NCI-H2107 treated with DMSO at 0.1 percent for 48 hours (cell line): ENCODE measurements around the gene AOPEP.
"Not testable (repeated sequence)": the region's sequence is repeated elsewhere in the genome, so short reads cannot be mapped to it uniquely, and the experiment has no call there.

Source experiments
- DNase-seq: peaks from one replicate; lab custom pipeline; 2025; ENCODE audit not compliant: unreplicated experiment; lab: John Stamatoyannopoulos, UW

AOPEP gene

DNA sequence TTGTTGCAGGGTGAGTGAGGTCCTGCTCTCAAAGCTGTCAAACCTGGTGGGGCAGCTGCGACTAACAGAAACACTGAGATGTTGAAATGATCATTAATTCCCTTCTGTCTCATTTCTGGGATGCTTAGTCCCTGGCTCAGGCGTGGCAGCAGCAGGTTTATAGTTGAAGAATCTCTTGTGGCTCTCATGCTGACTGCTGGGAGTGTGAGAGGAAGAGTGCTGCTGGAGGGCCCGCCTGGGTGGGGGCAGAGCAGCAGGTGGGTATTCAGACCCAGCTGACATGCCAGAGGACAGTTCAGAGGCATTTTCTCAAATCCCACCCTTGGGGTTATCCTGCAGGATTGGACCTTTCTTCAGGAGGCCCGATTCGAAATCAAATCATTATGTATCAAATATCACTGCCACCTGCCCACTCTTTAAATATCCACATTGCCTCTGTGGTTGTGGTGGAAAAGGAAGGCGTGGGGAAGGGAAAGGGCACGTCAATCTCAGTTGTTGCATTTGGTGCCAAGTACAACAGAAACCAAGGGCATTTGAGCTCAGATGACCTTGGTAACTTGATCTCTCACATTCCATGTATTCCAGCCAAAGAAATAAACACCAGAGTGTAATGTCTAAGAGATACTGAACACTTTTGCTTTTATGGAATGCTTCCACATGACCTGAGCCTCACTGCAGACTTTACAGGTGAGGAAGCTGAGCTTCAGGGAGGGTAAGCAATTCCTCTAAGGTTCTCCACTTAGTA is 224.3 kb downstream of the AOPEP start:
- DNase-seq: peak; percentile 41

DNA sequence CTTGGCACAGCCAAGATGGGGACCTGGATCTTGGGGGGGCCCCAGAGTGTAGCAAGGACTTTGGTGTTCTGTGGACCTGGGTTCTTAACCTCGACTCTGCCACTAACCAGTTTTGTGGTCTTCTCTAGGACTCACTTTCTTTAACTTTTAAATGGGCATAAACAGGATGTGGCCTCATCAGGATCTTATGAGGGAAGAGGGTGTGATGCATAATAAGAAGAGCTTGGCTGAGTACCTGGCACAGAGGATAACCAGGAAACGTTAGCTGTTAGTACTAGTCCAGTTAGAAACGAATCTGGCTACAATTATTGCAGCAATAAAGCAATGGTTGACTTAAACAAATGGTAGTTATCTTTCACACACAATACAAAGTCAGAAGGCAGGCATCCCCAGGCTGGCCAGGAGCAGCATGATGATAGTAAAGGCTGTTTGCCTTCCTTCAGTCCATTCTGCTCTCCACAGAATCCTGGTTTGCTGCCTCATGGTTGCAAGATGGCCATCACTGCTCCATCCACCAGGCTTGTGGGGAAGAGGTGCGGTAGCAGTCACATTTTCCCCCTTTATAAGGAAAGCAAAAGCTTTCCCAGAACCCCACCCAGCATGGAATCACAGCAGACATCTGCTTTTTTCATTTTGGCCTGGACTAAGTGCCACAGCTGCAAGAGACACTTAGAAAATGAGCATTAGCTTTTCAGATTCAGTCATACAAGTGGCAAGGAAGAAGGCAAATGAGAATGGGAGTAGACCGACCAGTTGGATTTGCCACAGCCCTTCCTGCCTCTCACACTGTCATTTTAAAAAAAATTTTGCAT is 225.0 kb downstream of the AOPEP start:
- DNase-seq: no peak

DNA sequence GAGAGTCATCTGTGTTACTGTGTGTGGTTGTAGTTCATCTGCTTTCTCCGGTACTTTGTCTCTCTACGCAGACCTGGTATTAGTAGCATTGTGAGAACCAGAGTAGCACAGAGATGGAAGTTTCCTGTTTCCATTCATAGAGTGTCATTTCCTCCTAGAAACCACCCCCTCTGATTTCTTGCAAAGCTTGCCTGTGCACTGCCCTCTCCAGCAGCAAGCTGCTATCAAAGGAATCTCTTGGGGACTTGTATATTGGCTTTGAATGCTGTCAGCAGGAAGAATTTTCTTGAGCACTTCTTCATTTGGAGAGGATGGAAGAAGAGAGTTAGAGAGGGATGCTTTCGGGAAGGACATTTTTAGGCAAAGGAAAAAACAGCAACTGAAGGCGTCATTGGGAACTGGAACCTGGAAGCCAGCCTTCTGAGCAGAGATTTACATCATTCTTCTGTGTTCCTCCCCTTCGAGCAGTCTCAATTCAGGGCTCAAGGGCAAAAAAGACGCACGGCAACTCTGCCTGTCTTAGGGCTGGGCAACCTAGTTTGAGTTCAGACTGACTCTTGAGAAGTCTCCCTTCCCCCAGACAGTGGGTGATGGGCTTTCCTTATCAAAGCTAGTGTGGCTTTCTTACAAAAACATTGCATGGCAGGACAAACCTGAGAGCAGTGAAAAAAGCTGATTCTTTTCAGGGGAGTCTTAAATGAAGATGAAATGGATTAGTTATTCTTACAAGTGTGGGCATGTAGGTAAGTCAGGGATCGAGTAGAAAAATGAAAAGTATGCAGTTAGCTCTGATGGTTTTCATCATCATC is 226.3 kb downstream of the AOPEP start:
- DNase-seq: no peak

DNA sequence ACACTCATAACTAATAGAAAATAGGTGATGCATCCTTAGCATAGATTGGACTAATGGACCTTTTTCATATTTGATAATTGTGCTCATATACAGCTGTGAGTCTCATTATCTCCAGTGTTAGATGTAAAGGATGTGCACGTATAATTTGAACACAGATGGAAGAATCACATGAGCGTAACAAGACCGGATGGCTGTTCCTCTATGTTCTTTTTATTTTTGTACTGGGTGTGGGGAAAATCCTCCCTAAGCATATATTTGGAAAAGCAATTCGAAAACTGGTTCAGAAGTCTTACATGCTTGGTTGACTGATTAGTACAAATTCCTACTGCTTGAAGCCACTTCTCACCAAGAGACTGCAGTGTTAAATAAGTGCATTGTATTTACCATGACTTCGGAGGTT is 230.2 kb downstream of the AOPEP start:
- no peak for DNase-seq

DNA sequence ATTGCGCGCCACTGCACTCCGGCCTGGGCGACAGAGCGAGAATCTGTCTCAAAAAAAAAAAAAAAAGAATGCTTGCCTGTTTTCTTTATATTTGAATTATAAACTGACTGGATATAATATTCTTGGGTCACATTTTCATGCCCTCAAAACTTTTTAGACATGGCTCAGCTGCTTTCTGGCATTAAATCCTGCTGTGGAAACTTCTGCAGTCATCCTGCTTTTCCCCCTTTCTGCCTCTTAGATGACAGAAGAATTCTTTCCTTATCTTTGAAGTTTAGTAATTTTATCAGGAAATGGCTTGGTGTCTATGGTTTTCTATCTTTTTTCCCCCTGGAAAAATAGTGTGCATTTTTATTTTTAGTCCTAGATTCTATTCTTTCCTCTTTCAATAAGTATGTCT is 234.5 kb downstream of the AOPEP start:
- DNase-seq: no peak

DNA sequence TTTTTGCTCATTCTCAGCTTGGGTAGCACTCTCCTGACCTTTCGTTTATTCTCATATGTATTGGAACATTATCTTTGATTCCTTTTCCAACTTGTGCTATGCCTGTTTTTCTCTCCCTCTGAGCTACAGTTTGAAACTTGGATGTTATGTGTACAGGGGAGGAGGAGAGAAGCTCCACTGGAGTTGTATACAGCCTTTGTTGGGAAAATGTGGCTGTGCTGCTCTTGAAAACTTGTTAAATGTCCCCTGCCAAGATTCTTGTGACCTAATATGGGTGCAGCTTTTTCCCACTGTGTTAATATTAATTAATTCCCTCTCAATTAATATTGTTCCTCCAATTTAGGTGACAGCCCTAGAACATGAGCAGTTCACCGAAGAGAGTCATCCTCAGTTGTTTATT is 235.4 kb downstream of the AOPEP start:
- no peak for DNase-seq

DNA sequence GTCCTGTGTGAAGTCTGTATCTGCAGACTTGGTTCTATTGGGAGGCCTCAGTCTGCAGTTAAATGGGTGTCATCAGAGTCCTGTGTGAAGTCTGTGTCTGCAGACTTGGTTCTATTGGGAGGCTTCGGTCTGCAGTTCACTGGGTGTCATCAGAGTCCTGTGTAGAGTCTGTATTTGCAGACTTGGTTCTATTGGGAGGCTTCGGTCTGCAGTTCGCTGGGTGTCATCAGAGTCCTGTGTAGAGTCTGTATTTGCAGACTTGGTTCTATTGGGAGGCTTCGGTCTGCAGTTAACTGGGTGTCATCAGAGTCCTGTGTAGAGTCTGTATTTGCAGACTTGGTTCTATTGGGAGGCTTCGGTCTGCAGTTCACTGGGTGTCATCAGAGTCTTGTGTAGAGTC is 239.1 kb downstream of the AOPEP start:
- DNase-seq: not testable (repeated sequence)

DNA sequence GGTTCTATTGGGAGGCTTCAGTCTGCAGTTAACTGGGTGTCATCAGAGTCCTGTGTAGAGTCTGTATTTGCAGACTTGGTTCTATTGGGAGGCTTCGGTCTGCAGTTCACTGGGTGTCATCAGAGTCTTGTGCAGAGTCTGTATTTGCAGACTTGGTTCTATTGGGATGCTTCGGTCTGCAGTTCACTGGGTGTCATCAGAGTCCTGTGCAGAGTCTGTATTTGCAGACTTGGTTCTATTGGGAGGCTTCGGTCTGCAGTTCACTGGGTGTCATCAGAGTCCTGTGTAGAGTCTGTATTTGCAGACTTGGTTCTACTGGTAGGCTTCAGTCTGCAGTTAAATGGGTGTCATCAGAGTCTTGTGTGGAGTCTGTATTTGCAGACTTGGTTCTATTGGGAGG is 239.5 kb downstream of the AOPEP start:
- not testable (repeated sequence) for DNase-seq

DNA sequence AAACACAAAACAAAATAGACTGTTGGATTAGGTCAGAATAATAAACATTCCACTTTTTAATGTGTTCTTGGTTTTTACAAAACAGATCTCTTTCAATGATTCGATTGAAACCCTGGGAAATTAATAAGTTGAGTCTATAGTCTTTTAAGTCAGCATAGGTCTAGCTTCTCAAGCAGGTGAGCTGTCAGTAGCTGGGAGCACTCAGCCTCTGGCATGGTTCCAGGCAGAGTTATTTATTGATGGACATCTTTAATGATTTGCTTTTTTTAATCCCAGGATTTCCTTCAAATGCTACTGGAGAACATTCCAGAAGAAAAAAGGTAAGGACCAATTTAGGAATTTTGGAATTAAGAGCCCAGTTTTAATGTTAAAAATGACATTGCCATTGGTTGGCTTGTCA is 241.0 kb downstream of the AOPEP start:
- no peak for DNase-seq

DNA sequence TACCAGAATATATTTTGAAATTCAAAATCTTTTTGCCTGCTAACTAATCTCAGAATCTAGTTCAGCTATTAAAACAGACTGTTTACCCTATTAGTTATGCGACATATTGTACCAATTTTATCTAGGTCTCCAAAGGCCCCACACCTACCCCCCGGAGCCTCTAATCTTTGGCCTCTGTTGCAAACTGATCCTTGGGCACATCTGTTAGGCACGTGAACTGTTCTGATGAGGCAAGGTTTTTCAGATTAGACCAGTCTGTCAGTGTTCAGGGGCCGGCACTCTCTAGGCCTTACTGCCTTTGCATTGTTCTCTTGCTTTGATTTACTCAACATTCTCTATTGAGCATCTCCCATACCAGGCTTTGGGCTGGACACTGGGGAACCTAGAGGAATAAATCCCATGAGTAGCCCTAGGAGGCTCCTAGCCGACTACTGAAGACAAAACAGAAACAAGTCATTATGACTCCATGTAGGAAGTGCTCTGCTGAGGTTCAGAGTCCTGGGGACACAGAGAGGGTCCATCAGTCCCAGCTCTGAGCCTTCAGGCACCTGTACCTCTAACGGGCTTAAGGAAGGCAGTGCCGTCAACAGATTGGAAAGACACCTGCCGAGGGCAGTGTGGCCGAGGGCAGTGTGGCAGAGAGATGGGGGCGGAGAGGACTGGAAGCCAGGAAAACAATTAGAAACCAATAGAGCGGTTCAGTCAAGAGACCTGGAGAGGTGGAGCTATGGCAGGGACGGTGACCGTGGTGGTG is 245.1 kb downstream of the AOPEP start:
- DNase-seq: peak; percentile 64

DNA sequence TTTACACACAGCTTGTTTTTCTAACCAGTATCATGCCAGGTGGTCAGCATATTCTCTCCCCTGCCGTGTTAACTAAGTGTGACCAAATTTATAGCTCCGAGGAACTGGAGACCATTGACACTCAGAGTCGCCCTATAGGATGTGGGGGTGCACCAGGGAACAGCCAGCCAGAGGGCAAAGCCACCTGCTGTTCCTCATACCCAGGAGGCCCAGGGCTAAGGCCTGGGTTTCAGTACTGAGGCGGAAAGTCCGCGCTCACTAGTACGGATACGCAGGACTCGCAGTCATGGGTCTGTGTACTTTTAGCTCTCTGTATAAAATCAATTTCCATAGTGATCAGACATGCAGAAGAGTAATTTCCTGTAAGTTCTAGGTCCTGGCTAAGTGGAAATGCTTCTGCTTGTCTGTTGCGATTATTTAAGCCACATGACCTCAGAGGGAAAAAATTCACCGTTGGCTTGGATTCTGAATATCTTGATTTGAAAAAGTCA is 247.0 kb downstream of the AOPEP start:
- peak; percentile 7 for DNase-seq

DNA sequence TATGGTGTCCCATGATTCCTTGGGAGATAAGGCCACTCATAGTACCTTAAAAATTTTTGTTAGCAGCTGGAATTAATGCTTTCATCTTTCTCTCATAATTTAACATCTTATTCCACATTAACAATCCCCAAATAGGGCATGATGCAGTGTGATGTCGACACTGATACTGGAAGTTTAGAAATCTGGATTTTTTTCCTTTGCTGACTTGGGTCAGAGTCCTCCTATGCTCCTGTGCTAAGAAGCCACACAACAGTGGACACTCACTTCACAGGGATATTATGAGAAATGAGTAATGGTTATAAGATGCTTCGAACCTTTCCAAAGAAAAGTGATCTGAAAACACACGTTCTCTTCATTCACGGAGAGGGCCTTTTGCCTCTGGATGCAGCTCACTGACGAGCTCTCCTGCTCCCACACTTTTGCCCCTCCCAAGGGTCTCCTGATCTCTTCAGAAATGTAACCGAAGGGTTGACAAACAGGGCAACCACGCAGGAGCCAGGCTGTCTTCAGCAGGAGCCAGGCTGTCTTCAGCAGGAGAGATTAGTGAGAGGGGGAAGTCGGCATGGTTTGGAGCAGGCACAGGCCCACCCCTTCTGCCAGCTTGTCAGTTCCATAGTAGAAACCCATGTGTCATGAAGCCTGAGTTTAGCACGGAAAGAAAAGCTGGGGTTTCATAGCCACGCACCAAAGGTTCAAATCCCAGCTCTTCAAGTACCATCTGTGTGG is 247.8 kb downstream of the AOPEP start:
- no peak for DNase-seq

DNA sequence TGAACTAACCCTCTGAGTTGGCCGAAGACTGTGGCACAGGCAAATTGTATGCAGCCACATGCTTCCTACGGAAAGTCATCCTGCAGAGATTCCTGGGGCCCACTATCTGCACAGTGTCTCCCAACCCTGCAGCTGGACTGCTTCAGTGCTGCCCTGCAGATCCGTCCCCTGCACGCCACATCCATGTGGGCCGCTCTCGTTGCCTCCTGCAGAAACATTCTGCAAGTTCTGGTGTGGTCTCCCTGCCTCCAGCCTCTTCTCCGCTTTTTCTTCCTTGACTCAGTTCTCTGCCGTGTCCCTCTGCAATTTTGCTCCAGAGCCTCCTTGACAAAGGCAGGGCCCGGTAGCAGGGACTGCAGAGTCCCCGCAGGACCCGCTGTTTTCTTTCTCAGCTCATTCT is 249.0 kb downstream of the AOPEP start:
- DNase-seq: no peak

DNA sequence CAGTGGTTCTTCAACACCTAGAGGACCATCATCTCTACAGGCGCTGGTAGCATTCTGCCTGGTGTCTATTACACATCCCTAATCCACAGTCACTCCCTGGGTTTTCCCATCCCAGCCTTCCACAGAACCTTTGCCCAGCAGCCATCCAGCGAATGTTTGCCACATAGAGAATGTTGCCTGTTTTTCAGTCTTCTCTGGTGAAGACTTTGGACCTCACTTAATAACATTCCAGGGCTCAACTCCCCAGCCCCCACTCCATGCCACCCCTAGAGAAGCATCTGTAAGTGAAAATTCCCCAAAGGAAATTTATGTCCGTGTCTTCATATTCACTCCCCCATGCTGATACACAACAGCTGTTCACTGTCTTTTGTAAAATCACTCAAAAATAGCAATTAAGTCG is 249.6 kb downstream of the AOPEP start:
- DNase-seq: no peak

DNA sequence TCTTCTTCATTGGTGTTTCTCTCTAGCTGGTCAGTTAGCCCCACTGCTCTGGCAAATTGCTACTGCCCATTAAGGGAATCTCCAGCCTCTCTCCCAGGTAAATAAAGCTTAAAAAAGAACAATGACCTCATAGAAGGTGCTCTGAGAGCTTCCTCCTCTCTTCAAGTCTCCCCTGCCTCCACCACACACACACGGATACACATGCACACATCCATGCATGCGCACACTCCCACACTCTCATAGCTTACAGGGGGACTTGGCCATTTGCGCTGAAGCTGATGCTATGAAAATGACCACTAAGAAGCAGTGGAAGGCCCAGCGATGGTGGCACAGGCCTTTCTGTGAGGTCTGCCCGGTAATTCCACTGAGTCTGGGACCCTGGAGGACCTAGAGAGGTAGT is 250.9 kb downstream of the AOPEP start:
- DNase-seq: no peak

DNA sequence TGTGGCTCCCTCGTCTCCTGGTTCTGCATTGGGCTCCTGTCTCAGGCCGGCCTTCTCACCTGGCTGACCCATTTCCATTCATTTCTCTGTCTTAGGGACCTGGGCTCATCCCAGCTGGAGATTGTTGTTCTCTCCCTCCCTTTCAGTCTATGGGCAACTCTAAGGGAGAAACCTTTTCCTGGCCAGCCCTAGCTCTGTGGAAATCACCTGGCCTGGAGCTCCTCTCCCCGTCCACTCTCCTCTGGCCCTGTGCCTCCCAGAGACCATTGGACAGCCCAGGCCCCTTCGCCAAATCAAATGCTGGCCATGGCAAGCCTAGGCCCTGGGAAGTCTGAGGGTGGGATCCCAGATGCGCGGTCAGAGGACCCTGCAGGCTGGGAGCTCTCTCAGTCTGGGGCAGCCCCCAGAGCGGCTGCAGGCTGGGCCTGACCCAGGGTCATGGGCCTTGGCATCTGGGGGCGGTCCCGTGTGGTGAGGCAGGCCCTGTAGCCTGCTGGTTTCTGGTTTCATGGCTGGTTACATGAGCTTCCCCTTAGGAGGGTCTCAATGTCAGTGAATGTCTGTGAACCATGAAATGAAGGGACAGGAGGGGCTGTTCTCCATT is 253.5 kb downstream of the AOPEP start:
- DNase-seq: no peak

DNA sequence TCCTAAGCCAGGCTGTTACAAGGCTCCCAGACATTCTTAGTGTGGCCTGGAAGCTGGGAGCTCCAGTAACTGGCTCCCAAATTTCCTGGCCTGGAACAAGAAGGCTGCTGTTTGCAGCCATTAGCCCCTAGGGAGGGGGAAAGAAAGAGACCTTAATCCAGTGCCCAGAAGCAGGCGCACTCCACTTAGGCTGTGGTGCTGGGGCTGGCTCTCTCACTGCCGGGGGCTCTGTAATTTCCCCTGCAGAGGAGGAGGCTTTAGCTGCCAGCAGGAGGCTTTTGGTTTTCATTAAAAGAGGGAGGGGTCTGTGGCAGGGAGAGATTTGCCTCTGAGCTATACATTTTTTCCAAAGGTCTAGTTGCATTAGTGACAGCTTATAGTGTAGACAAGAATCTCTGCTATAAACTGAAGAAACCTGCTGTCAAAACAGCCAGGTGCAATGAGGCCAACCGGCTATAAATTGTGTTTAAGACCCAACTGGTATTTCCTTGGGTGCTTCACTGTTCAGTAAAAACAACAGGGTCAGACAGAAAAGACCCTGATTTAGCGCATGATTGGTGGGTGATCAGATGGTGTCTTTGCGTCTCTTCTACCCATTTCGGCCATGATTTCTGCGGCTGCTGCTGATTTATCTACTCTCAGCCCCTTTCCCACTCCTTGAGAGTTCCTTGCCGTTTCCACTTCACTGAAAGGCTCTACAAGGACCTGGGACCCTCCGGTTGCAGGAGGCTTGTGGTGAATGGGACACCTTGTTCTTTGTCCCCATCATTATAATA is 254.6 kb downstream of the AOPEP start:
- DNase-seq: no peak

DNA sequence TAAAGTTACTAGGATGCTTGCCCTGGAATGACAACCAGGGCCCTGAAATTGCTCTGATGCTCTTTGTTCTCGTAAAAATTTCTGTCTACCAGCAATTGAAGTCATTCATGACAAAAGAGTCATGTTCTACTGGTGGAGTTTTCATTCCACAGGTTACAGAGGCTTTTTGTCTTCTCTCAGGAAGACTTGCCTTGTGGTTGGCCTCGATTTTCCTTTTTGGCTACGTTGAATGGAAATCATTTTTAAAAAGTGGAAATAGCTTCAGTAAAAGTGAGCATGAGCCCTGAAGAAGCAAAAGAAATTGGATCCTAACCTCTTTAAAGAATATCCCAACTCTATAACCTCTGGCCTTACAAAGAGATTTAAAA is 255.2 kb downstream of the AOPEP start:
- DNase-seq: no peak

DNA sequence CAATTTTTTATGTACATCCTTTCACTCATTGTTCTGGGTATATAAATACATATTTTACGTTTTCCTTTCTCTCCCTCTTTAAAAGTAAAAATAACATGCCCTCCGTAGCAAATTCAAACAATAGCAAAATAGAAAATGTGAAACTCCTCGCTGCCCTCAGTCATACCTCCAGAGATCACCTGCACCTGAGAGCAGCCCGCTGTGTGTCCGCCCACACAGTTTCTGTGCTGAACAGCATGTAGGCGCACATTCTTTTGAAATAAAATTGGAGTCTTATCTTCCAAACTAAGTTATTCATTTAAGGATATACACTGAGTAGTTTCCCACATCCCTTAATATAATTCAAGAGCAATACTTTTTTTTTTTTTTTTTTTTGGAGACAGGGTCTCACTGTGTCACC is 255.7 kb downstream of the AOPEP start:
- DNase-seq: no peak
